ENCODE data around the gene FBLN1. TPM values are rescaled to one million over a fixed set of nuclear protein-coding genes. Genes with fewer than 3 reads are reported as not detected.

The FBLN1 gene
- total and polyA plus RNA-seq, 9 of the 15 experiments (the other 6 are each of a cell fraction or from before 2014, with no cell fraction given): 0.66 TPM; not detected in 8

GRCh38 chr22:45584121-45584570, 81.5 kb downstream of the FBLN1 start:
- H4K20me1 ChIP-seq (replicated peaks; ENCODE audit: control insufficient read depth, insufficient read depth, low read length): 0 out of 2 replicates have a peak, but pooled peaks cover 3% of the 10 kb centered on the region
- ChIA-PET POLR2A (no interaction called here), CTCF (ENCODE audit: low intra/inter-chr PET ratio) (no interaction called here)
- FAIRE-seq: no peak
- H3K4me1 ChIP-seq (replicated peaks in 1 of 2; ENCODE audit: control insufficient read depth in 2 of 2, insufficient read depth in 2 of 2, low read length in 2 of 2): peaks cover 0 to 5% of the 10 kb centered on the region in 2 experiments; a peak in 2 of 5 replicates
- DNase-seq (ENCODE audit: extremely low read depth in 1 of 4, low spot score in 3 of 4): no peak
- ATAC-seq: no peak
- intact Hi-C loops (cut with micrococcal nuclease): no loop called here
- no TSS peak for BruUV-seq (replicated peaks)
- H3K79me2 ChIP-seq (ENCODE audit: control insufficient read depth, insufficient read depth, low read length): no peaks in the 10 kb centered on the region
- no peak overlapping the region for H3K4me2 ChIP-seq (ENCODE audit: insufficient read depth, low read length)
- no peaks in the 10 kb centered on the region for H3K36me3 ChIP-seq (ENCODE audit: control insufficient read depth, insufficient read depth, low read length)
- H3K27me3 ChIP-seq (ENCODE audit: control insufficient read depth in 2 of 2, insufficient read depth in 2 of 2, low read length in 2 of 2): peaks cover 9 to 88% of the 10 kb centered on the region in 2 experiments; a peak in 4 of 5 replicates
- TF ChIP-seq ZKSCAN3 (CRISPR knock-in tag; IDR thresholded peaks at IDR 0.05) (no peak), MAFG (tag; conservative IDR thresholded peaks at IDR 0.05) (no peak), CC2D1A (IDR thresholded peaks at IDR 0.05) (no peak), MBD1 (CRISPR knock-in tag; IDR thresholded peaks at IDR 0.05) (no peak), ZNF551 (CRISPR knock-in tag; IDR thresholded peaks at IDR 0.05) (no peak), CHAMP1 (IDR thresholded peaks at IDR 0.05) (no peak), RBM22 (IDR thresholded peaks at IDR 0.05; ENCODE audit: low read depth, low read length, poor library complexity, severe bottlenecking) (no peak)
- 10% methylated on average over 12 of the region's 14 CpGs for WGBS (ENCODE audit: insufficient coverage, low coverage, missing lambda C conversion rate)
- no peaks in the 10 kb centered on the region for H3K9me1 ChIP-seq (ENCODE audit: control insufficient read depth, insufficient read depth, low read length)
- H2AFZ ChIP-seq (ENCODE audit: low read depth, low read length): no peak overlapping the region
- H3K9me3 ChIP-seq (replicated peaks; ENCODE audit: control insufficient read depth, insufficient read depth, low read depth, low read length): no peaks in the 10 kb centered on the region
- in situ Hi-C loops (cut with MboI): loop anchor here (5.0 kb wide), 2 partner anchors 403 to 528 kb away; no protein-coding TSS in a partner anchor
- H3K4me3 ChIP-seq: no peak overlapping the region
- H3K9ac ChIP-seq (ENCODE audit: insufficient read depth in 1 of 2, low read depth in 2 of 2, low read length in 2 of 2): no peak overlapping the region
- no peak overlapping the region for H3K27ac ChIP-seq (ENCODE audit: extremely low read depth, low read depth, low read length)

Measured in K562 (cell line).